H9 (cell line): ENCODE measurements around the gene THSD7A. TPM values are rescaled to one million over a fixed set of nuclear protein-coding genes. Genes with fewer than 3 reads are reported as not detected.

Experiments
- DNase-seq: peaks from one replicate; pipeline ENCODE4 v3.0.0-alpha.2; 2017
- H2AFZ ChIP-seq: one replicate; pipeline ENCODE4 v1.6.1; 2013; ENCODE audit warnings: mild to moderate bottlenecking, low read length, control low read depth, moderate library complexity
- H2AK5ac ChIP-seq: 2 replicates; pipeline ENCODE4 v1.6.1; 2013; ENCODE audit warnings: low read length, control low read depth, mixed read lengths; ENCODE audit not compliant: insufficient read length
- H2BK120ac ChIP-seq: one replicate; pipeline ENCODE4 v1.6.1; 2013; ENCODE audit warnings: low read depth, mild to moderate bottlenecking, low read length, control low read depth, inconsistent platforms; ENCODE audit not compliant: poor library complexity, severe bottlenecking
- H2BK12ac ChIP-seq: 2 replicates; pipeline ENCODE4 v1.6.1; 2013; ENCODE audit warnings: low read length, control low read depth, mixed read lengths, low read depth; ENCODE audit not compliant: insufficient read length
- H2BK15ac ChIP-seq: 2 replicates; pipeline ENCODE4 v1.6.1; 2013; ENCODE audit warnings: low read depth, low read length, control low read depth
- H2BK20ac ChIP-seq: one replicate; pipeline ENCODE4 v1.6.1; 2013; ENCODE audit warnings: low read depth, mild to moderate bottlenecking, low read length, control low read depth, inconsistent platforms; ENCODE audit not compliant: poor library complexity, severe bottlenecking
- H2BK5ac ChIP-seq: 2 replicates; pipeline ENCODE4 v1.6.1; 2013; ENCODE audit warnings: low read length, control low read depth, mixed read lengths; ENCODE audit not compliant: insufficient read length
- H3K14ac ChIP-seq: 2 replicates; pipeline ENCODE4 v1.6.1; 2013; ENCODE audit warnings: low read length, control low read depth; ENCODE audit not compliant: insufficient read depth
- H3K18ac ChIP-seq: 2 replicates; pipeline ENCODE4 v1.6.1; 2013; ENCODE audit warnings: low read depth, mild to moderate bottlenecking, mixed read lengths, low read length, control low read depth; ENCODE audit not compliant: insufficient read length
- H3K23ac ChIP-seq: 2 replicates; pipeline ENCODE4 v1.6.1; 2013; ENCODE audit warnings: low read length, control low read depth, mixed read lengths, low read depth; ENCODE audit not compliant: insufficient read length
- H3K23me2 ChIP-seq: 2 replicates; pipeline ENCODE4 v1.6.1; 2013; ENCODE audit warnings: low read depth, mild to moderate bottlenecking, mixed read lengths, low read length, control low read depth; ENCODE audit not compliant: insufficient read length, poor library complexity, severe bottlenecking
- H3K27ac ChIP-seq: 2 replicates; pipeline ENCODE4 v1.5.1; 2013; ENCODE audit warnings: low read length, control low read depth, mixed read lengths, low read depth; ENCODE audit not compliant: insufficient read length
- H3K27me3 ChIP-seq: 2 replicates; pipeline ENCODE4 v1.6.1; 2013; ENCODE audit warnings: low read length, control low read depth, inconsistent platforms; ENCODE audit not compliant: insufficient read depth
- H3K4ac ChIP-seq: 2 replicates; pipeline ENCODE4 v1.6.1; 2013; ENCODE audit warnings: low read depth, mild to moderate bottlenecking, control low read depth, inconsistent platforms, low read length, moderate library complexity
- H3K4me1 ChIP-seq: 2 replicates; pipeline ENCODE4 v1.6.1; 2013; ENCODE audit warnings: low read length, control low read depth, inconsistent platforms; ENCODE audit not compliant: insufficient read depth
- H3K4me2 ChIP-seq: 2 replicates; pipeline ENCODE4 v1.6.1; 2013; ENCODE audit warnings: low read length, control low read depth, mixed read lengths; ENCODE audit not compliant: insufficient read length, insufficient read depth
- H3K56ac ChIP-seq: 2 replicates; pipeline ENCODE4 v1.6.1; 2013; ENCODE audit warnings: low read depth, mild to moderate bottlenecking, mixed read lengths, low read length, control low read depth; ENCODE audit not compliant: insufficient read length
- H3K79me1 ChIP-seq: 2 replicates; pipeline ENCODE4 v1.6.1; 2013; ENCODE audit warnings: low read depth, mild to moderate bottlenecking, moderate library complexity, low read length, control low read depth, inconsistent platforms; ENCODE audit not compliant: insufficient read depth, poor library complexity, severe bottlenecking
- H3K79me2 ChIP-seq: 2 replicates; pipeline ENCODE4 v1.6.1; 2013; ENCODE audit warnings: low read length, control low read depth, inconsistent platforms; ENCODE audit not compliant: insufficient read depth
- H3K9ac ChIP-seq: 2 replicates; pipeline ENCODE4 v1.6.1; 2013; ENCODE audit warnings: low read length, control low read depth, mixed read lengths; ENCODE audit not compliant: insufficient read length; ENCODE audit errors: extremely low read depth
- H3K9me3 ChIP-seq: one replicate; pipeline ENCODE4 v1.6.1; 2013; ENCODE audit warnings: low read depth, low read length, inconsistent platforms; ENCODE audit not compliant: control insufficient read depth
- H3T11ph ChIP-seq: one replicate; pipeline ENCODE4 v1.6.1; 2013; ENCODE audit warnings: mild to moderate bottlenecking, low read length, control low read depth, inconsistent platforms
- H4K20me1 ChIP-seq: one replicate; pipeline ENCODE4 v1.6.1; 2013; ENCODE audit not compliant: control insufficient read depth, insufficient read length, insufficient read depth
- H4K5ac ChIP-seq: 2 replicates; pipeline ENCODE4 v1.6.1; 2013; ENCODE audit warnings: low read depth, mild to moderate bottlenecking, mixed read lengths, low read length, control low read depth; ENCODE audit not compliant: insufficient read length
- H4K8ac ChIP-seq: replicated peaks from 2 replicates; pipeline ENCODE4 v1.6.1; 2013; ENCODE audit warnings: low read length, control low read depth, mixed read lengths, low read depth; ENCODE audit not compliant: insufficient read length
- H4K91ac ChIP-seq: 2 replicates; pipeline ENCODE4 v1.6.1; 2013; ENCODE audit warnings: low read depth, mild to moderate bottlenecking, moderate library complexity, mixed read lengths, low read length, control low read depth; ENCODE audit not compliant: insufficient read length
- H3K27ac Mint-ChIP-seq, 3 experiments: 2 replicates in 2 of 3; 3 replicates in 1 of 3; pipeline ENCODE4 v1.8.0; 2020 to 2021; ENCODE audit warnings: mixed read lengths in 3 of 3, mild to moderate bottlenecking in 1 of 3, moderate library complexity in 1 of 3
- H3K27me3 Mint-ChIP-seq: 2 replicates; pipeline ENCODE4 v1.8.0; 2021; ENCODE audit warnings: low read depth, mild to moderate bottlenecking, moderate library complexity, mixed read lengths
- H3K36me3 Mint-ChIP-seq, 3 experiments: 2 replicates in 2 of 3; 3 replicates in 1 of 3; pipeline ENCODE4 v1.8.0; 2020 to 2021; ENCODE audit warnings: low read depth in 3 of 3, mixed read lengths in 3 of 3; ENCODE audit not compliant: insufficient read depth in 1 of 3
- H3K4me1 Mint-ChIP-seq, 2 experiments: 2 replicates each; pipeline ENCODE4 v1.8.0; 2020; ENCODE audit warnings: mixed read lengths in 2 of 2
- H3K4me3 Mint-ChIP-seq, 2 experiments: 2 replicates in 1 of 2; 3 replicates in 1 of 2; pipeline ENCODE4 v1.8.0; 2020 to 2021; ENCODE audit warnings: mild to moderate bottlenecking in 2 of 2, mixed read lengths in 2 of 2, moderate library complexity in 1 of 2
- H3K9me3 Mint-ChIP-seq, 2 experiments: 2 replicates in 1 of 2; 3 replicates in 1 of 2; pipeline ENCODE4 v1.8.0; 2020; ENCODE audit warnings: mild to moderate bottlenecking in 2 of 2, mixed read lengths in 2 of 2, moderate library complexity in 1 of 2
- CTCF ChIP-seq: fragments of 200-600 bp; sonication (generic); conservative IDR thresholded peaks from 3 replicates; pipeline ENCODE4 v1.8.0; 2021; ENCODE audit warnings: antibody characterized with exemption, mild to moderate bottlenecking
- WGBS: extraction: QIAGEN DNeasy Blood & Tissue Kit; methylation state at CpG from one replicate; pipeline ENCODE4 v1.1.7; 2013; ENCODE audit warnings: missing lambda C conversion rate, low lambda C conversion rate, mixed read lengths; ENCODE audit not compliant: insufficient read length; ENCODE audit errors: extremely low coverage; 5-methylcytosine and 5-hydroxymethylcytosine counted together
- total RNA-seq: library from RNA; stranded (reverse); gene quantifications from 2 replicates; pipeline ENCODE4 v1.2.1, GENCODE V29; 2021

Gene THSD7A
- total RNA-seq, 1 experiment from 2014 or later: 0.42 TPM

DNA sequence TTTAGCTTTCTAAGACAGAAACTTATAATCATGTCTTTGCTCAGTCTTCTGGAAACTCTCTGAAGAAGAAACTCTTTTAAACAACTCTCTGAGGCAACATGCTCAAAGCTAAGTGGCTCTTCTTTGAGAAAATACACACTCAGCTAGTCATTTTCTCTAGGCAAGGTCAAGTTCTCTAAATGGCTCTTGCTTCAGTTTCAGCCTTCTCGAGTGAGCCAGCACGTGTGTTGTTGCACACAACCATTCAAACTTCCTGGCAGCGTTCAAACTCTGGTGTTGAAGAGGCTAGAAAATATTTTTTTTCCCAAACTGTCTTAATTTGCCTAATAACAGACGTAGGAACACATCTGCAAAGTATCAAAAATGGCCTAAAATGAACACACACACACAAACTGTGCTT is 129.1 kb downstream of the THSD7A start:
- Histone ChIP-seq H3K27me3 (no peaks in the 10 kb centered on the region), H3T11ph (no peak overlapping the region), H3K4ac (no peak overlapping the region), H3K79me1 (no peaks in the 10 kb centered on the region), H4K8ac (no peak overlapping the region), H4K5ac (no peak overlapping the region), H3K56ac (no peak overlapping the region), H3K9me3 (no peaks in the 10 kb centered on the region), H2BK12ac (no peak overlapping the region), H3K23me2 (no peaks in the 10 kb centered on the region), H2BK120ac (no peak overlapping the region), H3K4me1 (no peaks in the 10 kb centered on the region), H3K23ac (no peak overlapping the region), H4K91ac (no peak overlapping the region), H2BK5ac (no peak overlapping the region), H2BK20ac (no peak overlapping the region), H4K20me1 (no peaks in the 10 kb centered on the region), H3K18ac (no peak overlapping the region), H3K79me2 (no peaks in the 10 kb centered on the region), H2AK5ac (no peak overlapping the region), H3K9ac (no peak overlapping the region), H2BK15ac (no peak overlapping the region), H3K27ac (no peak overlapping the region), H3K4me2 (no peak overlapping the region), H3K14ac (no peak overlapping the region), H2AFZ (no peak overlapping the region)
- Mint-ChIP-seq H3K4me3 (no peak overlapping the region), H3K27me3 (no peaks in the 10 kb centered on the region), H3K27ac (no peak overlapping the region), H3K4me1 (peaks cover 9% of the 10 kb centered on the region in 2 experiments; a peak in 3 of 4 replicates), H3K9me3 (no peaks in the 10 kb centered on the region), H3K36me3 (no peaks in the 10 kb centered on the region)
- no peak for TF ChIP-seq CTCF
- no peak for DNase-seq
- no CpG with 5 or more reads among the region's 4 CpGs for WGBS
